ENCODE results near the gene AFAP1.

DNA sequence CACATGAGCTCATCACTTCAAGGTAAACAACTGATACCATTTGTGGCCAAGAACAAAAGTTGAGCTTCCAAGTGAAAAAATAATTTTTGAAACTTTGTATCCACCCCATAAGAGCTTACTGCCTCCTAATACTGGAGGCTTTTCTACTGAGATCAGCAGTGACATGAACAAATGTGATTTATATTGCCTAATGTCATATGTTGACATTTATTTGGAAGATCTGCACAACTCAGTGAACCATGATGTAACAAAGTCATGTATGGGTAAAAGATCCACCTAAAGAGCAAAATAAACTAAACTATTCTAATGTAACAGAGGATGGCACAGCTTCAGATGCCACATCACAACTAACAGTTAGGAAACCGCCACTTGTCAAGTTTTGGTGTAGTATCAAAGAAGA, 65.8 kb downstream of the AFAP1 start:
- no peak for TF ChIP-seq POLR2A (IDR thresholded peaks at IDR 0.05)
- TF ChIP-seq, protein P1, sequence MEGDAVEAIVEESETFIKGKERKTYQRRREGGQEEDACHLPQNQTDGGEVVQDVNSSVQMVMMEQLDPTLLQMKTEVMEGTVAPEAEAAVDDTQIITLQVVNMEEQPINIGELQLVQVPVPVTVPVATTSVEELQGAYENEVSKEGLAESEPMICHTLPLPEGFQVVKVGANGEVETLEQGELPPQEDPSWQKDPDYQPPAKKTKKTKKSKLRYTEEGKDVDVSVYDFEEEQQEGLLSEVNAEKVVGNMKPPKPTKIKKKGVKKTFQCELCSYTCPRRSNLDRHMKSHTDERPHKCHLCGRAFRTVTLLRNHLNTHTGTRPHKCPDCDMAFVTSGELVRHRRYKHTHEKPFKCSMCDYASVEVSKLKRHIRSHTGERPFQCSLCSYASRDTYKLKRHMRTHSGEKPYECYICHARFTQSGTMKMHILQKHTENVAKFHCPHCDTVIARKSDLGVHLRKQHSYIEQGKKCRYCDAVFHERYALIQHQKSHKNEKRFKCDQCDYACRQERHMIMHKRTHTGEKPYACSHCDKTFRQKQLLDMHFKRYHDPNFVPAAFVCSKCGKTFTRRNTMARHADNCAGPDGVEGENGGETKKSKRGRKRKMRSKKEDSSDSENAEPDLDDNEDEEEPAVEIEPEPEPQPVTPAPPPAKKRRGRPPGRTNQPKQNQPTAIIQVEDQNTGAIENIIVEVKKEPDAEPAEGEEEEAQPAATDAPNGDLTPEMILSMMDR (IDR thresholded peaks at IDR 0.05), result no peak

All from uterus (tissue), 2 donors.